NCI-H2081 treated with DMSO at 0.1 percent for 48 hours (cell line): ENCODE measurements around the gene SNRNP25.
"Not testable (repeated sequence)": the region's sequence is repeated elsewhere in the genome, so short reads cannot be mapped to it uniquely, and the experiment has no call there.

Experiments
- DNase-seq: peaks from one replicate; lab custom pipeline; 2025; lab: John Stamatoyannopoulos, UW

The SNRNP25 gene

DNA sequence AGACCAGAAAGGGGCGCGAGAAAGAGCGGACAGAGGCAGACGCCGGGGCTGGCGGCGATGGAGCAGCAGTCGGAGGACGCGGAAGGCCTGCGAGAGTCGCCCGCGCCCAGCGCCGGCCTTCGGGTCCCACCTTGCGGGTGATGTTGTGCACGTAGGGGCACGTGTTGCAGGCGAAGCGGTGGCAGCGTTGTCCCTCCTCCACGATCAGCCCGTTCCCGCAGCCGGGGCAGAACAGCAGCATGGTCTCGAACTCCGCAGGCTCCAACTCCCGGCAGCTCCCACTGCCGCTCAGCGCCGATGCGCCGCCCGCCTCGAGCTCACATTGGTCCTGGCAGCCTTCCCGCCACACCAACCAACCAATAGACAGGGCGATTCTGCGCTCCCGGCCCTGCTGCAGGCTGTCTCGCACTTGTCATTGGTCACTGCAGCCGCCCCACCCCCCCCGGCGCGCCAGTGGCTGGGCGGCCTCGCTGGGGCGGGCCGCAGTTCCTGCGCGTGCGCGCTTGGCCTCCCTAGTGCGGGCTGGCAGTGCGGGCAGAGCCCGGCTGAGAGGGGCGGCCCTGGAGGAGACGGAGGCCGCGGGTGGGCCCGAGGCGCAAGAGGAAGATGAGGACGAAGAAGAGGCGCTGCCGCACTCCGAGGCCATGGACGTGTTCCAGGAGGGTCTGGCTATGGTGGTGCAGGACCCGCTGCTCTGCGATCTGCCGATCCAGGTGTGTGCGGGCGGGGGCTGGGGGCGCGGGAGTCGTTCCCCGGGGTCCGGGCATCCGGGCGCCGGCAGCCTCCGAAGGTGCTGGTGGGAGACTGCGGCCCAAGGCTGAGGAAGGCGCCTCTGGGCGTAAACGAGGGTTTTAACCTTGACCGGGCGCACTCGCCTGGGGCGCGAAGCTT lies at the start of gene SNRNP25, which contains the start of gene POLR3K:
TSS of gene SNRNP25 (plus strand) at position 483 of the 891 bp plus-strand sequence. CDS start at position 672, 189 bp downstream.
TSS of gene POLR3K (minus strand) at position 263 of the 891 bp plus-strand sequence. CDS start at position 241, 22 bp downstream.
- peak; percentile 84 for DNase-seq

DNA sequence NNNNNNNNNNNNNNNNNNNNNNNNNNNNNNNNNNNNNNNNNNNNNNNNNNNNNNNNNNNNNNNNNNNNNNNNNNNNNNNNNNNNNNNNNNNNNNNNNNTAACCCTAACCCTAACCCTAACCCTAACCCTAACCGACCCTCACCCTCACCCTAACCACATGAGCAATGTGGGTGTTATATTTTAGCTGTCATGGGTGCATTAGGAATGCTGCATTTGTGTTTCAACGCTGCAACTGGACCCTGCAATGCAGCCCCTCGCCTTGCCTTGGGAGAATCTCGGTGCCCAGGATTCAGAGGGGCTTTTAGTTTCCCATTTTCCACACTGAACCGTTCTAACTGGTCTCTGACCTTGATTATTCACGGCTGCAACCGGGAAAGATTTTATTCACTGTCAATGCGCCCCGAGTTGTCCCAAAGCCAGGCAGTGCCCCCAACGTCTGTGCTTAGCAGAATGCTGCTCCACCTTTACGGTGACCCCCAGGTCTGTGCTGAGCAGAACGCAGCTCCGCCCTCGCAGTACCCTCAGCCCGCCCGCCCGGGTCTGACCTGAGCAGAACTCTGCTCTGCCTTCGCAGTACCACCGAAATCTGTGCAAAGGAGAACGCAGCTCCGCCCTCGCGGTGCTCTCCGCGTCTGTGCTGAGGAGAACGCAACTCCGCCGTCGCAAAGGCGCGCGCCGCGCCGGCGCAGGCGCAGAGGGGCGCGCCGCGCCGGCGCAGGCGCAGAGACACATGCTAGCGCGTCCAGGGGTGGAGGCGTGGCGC lies 43.5 kb upstream of the SNRNP25 start:
- DNase-seq, result no peak

DNA sequence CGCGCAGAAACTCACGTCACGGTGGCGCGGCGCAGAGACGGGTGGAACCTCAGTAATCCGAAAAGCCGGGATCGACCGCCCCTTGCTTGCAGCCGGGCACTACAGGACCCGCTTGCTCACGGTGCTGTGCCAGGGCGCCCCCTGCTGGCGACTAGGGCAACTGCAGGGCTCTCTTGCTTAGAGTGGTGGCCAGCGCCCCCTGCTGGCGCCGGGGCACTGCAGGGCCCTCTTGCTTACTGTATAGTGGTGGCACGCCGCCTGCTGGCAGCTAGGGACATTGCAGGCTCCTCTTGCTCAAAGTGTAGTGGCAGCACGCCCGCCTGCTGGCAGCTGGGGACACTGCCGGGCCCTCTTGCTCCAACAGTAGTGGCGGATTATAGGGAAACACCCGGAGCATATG lies 42.9 kb upstream of the SNRNP25 start:
- not testable (repeated sequence) for DNase-seq

DNA sequence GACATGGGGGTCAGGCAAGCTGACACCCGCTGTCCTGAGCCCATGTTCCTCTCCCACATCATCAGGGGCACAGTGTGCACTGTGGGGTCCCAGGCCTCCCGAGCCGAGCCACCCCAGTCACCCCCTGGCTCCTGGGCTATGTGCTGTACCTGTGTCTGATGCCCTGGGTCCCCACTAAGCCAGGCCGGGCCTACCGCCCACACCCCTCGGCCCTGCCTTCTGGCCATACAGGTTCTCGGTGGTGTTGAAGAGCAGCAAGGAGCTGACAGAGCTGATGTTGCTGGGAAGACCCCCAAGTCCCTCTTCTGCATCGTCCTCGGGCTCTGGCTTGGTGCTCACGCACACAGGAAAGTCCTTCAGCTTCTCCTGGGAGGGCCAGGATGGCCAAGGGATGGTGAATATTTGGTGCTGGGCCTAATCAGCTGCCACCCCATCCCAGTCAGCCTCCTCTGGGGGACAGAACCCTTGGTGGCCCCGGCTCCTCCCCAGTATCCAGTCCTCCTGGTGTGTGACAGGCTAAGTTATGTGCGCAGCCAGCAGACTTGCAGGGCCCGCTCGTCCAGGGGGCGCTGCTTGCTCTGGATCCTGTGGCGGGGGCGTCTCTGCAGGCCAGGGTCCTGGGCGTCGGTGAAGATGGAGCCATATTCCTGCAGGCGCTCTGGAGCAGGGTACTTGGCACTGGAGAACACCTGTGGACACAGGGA lies 36.4 kb upstream of the SNRNP25 start:
- DNase-seq, result not testable (repeated sequence)

DNA sequence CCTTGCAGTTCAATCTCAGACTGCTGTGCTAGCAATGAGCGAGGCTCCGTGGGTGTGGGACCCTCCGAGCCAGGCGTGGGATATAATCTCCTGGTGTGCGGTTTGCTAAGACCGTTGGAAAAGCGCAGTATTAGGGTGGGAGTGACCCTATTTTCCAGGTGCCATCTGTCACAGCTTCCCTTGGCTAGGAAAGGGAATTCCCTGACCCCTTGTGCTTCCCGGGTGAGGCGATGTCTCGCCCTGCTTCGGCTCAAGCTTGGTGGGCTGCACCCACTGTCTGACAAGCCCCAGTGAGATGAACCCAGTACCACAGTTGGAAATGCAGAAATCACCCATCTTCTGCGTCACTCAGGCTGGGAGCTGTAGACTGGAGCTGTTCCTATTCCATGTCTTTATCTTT lies 32.7 kb upstream of the SNRNP25 start:
- DNase-seq, result not testable (repeated sequence)

DNA sequence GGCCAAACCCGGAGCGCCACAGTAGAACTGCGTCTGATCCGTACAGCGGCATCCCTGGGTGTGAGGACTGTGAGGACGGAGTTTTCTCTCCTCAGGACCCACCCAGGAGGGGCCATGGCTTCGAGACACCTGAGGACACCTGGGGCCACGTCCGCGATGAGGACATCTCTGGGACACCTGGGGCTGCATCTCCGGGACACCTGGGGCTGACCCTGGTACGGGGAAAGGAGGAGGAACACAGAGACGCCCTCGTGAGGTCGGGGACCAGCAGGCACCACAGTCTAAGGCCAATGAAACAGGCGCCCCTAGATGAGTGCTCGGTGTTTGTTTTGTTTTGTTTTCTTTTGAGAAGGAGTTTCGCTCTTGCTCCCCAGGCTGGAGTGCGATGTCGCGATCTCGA lies 29.5 kb upstream of the SNRNP25 start:
- DNase-seq, result not testable (repeated sequence)

DNA sequence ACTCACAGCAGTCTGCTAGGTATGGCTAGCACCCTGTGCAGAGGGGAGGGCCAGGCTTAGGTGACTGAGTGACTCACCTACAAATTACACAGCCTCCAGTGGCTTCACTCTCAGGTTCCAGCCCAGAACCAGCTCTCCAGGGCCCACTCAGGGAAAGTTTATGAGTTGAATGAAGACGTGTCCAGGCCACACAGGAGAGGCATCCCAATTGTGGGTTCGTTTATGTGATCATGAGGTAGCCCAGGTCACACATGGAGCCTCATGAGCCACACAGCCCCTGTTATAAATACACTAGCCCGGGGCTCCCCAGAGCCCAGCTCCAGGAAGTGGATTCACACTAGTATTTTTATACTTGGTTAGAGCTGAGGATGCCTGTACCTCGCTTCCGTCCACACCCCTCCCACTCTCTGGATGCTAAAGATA lies 27.7 kb upstream of the SNRNP25 start:
- DNase-seq, result not testable (repeated sequence)

DNA sequence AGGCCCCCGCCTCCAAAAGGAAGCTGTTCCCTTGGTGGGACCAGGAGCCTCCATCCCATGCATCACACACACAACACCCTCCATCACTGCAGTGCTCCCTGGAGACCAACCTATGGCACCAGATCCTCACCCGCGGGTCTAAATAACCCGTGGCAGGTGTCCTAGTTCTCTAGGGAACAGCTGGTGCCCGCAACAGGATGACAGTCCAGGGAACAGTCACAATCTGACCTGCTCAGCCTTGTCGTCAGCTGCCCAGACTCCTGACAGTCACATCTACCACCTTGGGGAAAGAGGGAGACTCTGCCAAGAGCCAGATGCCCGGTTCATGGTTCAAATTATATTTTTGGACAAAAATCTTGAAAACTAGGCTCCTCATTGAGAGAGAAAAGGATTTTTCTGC lies 23.0 kb upstream of the SNRNP25 start:
- DNase-seq, result not testable (repeated sequence)

DNA sequence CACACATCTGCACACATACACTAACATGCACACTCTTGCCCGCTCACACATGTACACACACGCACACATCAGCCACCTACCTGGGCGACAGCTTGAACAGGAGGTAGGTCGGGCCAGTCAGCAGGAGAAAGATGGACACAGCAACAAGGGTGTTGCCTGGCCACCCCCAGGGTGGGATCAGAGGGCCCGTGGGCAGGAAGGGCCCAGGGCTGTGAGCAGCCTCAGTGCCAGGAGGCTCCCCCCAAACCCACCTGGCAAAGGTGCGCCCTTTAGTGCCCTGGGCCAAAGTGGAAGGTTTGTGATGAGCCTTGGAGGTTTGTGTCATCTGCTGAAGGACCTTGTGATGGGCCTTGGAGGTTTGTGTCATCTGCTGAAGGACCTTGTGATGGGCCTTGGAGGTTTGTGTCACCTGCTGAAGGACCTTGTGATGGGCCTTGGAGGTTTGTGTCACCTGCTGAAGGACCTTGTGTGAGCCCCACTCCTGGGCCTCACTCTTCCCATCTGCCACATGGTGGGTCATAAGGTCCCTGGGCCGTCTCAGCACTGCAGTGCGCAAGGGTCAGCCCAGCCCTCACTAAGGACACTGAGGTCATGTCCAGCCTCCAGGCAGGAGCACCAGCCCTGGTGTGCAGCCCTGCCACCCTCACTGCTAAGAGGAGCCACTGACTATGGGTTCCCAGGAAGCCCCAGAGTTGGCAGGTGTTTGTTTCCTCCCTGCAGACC lies 20.3 kb upstream of the SNRNP25 start:
- DNase-seq, result not testable (repeated sequence)

DNA sequence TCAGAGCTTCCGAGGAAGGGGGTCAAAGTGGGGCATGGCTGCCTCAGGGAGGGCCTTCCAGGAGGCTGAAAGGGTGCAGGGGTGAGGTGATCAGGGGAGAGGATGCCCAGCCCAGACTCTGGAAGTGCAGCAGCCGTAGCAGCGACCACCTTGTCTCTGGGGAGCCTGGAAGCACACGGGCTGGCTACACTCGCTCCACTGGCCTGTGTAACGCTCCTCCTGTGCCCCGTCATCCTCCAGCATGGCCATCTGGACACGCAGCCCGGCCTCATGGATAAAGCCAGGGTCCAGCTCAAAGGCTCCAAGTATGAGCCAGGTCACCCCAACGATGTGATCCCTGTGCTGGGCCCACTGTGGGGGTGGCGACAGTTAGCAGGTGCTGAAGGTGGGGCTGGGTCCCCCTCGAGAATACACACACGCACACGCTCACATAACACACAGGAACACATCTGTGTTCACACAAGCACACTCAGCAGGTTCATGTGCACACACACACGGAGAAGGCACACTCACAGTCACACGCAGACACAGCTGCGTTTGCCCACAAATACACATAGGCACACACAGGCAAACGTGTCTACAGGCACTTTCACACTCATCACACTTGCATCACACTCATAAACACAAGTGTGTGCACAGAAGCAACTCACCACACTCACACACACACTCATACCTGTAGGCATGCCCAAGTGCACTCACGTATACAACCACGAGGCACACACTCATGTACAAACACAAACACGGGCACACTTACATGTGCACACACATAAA lies 19.6 kb upstream of the SNRNP25 start:
- DNase-seq, result no peak

DNA sequence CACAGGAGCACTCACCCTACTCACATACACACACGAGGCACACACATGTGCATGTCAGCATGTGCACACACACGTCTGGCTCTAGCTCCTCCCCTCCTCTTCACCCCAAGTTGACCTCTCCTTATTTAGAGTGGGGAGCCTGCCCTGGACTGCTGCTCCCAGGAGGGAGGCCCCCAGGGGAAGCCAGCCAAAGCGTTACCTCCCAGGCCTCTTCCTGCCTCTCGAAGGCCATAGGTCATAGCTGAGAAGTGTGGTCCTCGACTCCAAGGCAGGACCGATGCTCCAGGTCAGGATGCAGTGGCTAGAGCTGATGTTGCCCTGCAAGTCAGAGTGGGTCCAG lies 19.0 kb upstream of the SNRNP25 start:
- no peak for DNase-seq

DNA sequence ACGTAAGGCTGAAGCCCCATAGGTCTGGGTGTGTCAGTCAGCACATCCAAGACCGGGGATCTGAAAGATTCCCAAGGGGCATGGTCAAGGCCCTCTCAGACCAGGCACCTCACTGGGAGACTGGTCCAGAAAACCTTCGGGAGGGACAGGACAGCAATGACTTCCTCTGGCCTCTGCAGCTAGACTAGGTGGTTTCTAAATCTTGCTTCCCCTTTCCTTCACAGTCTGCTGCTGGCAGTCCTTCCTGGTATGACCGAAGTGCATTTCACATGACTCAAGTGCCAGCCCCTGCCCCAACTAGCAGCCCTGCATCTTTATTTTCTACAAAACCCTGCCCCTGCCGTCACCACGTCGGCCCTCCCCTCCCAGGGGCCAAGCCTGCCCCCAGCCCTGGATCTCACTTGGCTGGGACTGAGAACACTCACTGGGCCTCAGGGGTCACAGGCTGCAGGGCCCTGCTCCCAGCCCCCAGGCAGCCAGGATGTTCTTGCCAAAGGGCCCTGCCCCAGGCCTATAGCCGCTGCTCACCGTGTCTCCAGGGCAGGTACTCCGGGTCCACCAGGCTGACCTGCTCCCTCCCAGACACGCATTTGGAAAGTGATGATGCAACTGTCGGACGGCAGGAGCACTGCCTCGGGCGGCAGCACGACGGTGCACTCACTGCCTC lies 18.5 kb upstream of the SNRNP25 start:
- DNase-seq, result no peak

DNA sequence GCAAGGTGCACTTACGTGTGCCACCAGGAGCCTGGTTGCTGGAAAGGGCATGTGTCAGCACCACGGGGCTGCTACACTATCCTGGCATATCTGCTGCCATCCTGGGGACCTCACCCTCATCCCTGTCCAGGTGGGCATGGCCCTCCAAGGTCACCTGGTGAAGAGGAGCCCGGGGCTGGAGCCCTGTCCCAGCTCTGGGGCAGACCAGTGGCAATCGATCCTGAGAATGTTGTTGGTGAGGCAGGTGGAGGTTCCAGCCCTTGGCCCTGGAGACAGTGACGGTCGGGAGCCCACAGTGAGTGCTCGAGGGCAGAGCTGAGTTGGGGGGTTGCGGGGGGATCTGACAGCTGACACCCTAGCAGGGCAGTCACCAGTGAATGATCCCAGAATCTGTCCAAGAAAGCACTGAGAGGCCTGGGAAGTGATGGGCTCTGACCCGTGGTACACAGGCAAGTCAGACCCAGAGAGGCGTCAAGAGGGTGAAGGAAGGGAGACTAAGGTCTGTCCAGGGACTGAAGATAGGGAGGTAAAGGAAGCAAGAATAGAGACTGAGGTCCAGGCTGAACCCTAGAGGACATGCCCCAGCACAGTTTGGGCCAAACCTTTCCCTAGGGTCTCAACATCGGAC lies 17.8 kb upstream of the SNRNP25 start:
- DNase-seq, result no peak

DNA sequence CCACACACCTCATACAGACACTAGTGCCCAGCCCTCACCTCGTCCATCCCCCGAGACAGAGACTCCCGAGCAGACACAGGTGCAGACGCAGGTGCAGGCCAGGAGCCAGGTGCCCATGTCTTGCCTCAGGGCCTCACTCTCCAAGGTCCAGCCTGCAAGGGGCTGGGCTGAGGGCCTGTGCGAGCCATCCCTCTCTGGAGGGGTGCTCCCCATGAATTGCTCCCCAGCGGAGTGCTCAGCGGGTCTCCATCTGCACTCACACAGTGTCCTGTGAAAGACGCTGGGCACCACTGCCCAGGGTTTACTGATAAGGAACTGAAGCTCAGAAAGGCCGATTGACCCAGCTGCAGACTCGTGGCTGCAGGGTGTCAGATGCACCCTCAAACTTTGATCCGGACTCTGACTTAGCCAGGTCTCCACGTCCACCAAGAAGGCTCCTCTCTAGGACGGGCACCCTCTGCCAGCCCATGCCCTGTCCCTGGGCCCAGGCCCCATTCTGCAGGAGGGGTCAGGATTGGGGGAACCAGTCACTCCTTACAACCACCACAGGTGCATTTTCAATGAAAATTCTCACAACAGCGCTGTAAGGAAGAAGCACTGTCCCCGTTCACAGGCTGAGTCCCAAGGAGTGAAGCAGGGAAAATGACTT lies 17.2 kb upstream of the SNRNP25 start:
- DNase-seq, result no peak

DNA sequence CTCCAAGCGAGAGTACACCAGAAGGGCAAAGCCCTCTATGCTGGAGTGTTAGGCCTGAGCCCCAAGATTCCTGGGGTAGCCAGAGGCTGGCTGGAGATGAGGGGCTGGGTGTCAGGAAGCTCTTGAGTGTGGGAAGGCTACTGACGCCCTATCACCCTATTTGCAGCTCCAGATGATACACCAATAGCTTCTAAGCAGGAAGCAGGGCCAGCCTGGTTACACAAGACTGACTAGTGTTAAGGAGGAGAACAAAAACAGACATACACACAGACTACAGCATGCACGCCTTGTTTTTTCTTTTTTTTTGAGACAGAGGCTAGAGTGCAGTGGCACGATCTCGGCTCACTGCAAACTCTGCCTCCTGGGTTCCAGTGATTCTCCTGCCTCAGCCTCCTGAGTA lies 16.1 kb upstream of the SNRNP25 start:
- no peak for DNase-seq

DNA sequence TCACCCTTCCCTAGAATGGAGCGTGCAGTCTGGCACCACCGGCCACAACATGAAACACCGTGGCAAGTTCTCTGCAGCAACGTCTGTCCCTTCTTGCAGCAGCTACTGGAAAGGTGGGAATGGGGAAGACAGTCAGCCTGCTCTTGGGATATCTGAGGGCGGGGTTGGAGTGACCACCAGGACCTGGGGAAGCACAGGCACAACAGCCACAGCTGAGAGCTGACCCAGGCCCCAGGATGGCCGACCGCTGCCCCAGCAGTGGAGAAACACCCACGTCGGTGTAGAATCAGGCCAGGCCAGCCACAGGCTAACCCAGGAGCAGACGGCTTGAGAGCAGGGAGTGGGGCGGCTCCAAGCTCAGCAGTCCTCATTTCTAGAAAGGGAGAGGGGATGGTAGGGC lies 15.4 kb upstream of the SNRNP25 start:
- not testable (repeated sequence) for DNase-seq

DNA sequence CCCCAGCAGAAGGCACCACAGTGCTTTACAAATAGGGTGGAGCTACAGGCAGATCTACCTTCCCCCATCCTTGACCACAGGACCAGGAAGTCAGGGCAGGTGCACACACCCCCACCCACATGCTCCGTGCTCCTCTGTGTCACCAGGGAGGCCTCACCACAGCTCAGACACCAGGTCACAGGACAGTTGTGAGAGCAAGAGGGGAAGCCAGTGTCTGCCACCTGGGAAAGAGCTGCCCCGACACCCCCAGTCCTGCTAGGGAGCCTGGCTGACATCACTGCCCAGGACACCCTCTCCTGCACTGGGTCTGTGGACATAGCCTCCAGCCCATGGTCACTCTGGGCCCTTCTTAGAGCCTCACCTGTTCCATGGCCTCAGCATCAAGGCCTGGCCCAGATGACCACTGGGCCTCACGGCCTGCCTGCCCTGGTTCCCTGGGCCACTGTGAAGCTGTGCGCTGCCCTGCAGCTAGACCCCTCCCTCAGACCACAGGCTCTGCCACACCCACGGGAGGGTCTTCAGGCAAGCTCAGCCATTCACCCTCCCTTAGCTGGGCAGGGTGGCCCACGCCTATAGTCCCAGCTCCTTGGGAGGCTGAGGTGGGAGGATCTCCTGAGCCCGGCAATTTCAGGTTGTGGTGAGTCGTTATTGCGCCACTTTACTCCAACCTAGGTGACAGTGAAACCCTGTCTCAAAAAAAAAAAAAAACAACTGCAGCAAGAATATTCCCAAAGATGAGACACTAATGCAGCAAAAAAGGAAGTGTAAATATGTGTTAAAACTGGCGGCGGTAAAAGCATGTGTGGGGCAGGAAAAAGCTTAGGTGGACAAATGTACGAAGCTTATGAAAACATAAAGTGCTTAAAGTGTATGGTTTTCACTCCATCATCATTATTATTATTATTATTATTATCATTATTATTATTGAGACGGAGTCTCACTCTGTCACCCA lies 14.4 kb upstream of the SNRNP25 start:
- no peak for DNase-seq

DNA sequence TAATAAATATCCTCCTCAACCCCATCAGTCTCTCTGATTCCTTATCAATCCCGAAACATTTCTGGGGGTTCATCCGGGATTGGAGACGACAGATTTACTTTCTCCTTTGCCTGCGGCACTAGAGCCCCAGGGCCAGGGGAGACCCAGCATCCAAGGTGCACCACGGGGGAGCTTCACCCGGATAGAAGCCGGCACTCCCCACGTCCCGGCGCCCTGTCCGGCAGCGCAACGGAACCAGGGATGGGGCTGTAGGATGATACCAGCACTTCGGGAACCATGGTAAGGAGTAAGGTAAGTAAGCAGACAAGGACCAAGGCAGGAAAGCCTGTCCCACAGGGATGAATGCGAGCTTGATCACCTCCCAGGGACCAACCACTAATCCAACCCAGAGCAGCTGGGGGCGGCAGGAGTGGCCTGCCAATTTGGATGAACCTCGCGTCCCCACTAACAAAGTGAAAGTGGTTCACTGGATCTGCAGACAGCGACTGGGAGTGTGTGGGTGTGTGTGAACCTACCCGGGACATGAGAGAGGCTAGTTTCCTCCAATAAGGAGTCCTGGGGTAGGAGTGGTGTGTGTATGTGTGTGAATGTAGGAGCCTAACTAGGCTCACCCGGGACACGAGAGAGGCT lies 12.1 kb upstream of the SNRNP25 start:
- no peak for DNase-seq
